ENCODE data around the gene FLT3LG.

DNA sequence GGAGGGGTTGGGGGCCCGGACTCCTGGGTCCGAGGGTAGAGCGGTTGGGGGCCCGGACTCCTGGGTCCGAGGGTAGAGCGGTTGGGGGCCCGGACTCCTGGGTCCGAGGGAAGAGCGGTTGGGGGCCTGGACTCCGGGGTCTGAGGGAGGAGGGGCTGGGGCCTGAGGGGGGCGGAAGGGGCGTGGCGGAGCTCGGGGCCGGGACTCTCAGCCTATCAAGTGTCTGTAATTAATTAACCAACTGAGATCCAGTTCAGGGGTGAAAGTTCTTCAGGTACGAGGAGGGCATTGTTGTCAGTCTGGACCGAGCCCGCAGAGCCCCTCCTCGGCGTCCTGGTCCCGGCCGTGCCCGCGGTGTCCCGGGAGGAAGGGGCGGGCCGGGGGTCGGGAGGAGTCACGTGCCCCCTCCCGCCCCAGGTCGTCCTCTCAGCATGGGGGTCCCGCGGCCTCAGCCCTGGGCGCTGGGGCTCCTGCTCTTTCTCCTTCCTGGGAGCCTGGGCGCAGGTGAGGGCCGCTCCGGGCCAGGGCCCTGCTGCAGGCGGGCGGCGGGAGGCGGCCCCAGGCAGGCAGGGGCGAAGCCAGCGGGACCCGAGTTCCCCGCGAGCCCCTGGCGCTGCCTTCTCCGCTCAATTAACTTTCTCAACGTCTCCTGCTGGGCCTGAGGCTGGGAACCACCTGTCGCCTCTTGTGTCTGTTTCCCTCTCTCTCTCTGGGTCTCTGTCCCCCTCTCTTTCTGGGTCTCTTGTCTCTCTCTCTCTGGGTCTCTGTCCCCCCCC, 39.1 kb downstream of the FLT3LG start:
- TF ChIP-seq, protein P1, sequence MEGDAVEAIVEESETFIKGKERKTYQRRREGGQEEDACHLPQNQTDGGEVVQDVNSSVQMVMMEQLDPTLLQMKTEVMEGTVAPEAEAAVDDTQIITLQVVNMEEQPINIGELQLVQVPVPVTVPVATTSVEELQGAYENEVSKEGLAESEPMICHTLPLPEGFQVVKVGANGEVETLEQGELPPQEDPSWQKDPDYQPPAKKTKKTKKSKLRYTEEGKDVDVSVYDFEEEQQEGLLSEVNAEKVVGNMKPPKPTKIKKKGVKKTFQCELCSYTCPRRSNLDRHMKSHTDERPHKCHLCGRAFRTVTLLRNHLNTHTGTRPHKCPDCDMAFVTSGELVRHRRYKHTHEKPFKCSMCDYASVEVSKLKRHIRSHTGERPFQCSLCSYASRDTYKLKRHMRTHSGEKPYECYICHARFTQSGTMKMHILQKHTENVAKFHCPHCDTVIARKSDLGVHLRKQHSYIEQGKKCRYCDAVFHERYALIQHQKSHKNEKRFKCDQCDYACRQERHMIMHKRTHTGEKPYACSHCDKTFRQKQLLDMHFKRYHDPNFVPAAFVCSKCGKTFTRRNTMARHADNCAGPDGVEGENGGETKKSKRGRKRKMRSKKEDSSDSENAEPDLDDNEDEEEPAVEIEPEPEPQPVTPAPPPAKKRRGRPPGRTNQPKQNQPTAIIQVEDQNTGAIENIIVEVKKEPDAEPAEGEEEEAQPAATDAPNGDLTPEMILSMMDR (conservative IDR thresholded peaks at IDR 0.05), result no peak
- TF ChIP-seq EZH2 (IDR thresholded peaks at IDR 0.05; ENCODE audit: low read depth), result no peak
